HEK293 (cell line): ENCODE results near the gene FHL2.

Source experiments
- CTCF ChIP-seq: fragments of 450-650 bp; formaldehyde crosslinking; IDR thresholded peaks from 2 replicates; pipeline ENCODE4 v1.5.1; 2016; ENCODE audit warnings: missing biosample characterization, missing genetic modification characterization
- KLF16 ChIP-seq: fragments of 450-650 bp; formaldehyde crosslinking; IDR thresholded peaks from 2 replicates; pipeline ENCODE4 v1.5.1; 2017; ENCODE audit warnings: missing biosample characterization, missing genetic modification characterization
- PRDM6 ChIP-seq: fragments of 450-650 bp; formaldehyde crosslinking; IDR thresholded peaks from 2 replicates; pipeline ENCODE4 v1.5.1; 2017; ENCODE audit warnings: missing biosample characterization, missing genetic modification characterization
- SP7 ChIP-seq: fragments of 450-650 bp; formaldehyde crosslinking; IDR thresholded peaks from 2 replicates; pipeline ENCODE4 v1.5.1; 2016; ENCODE audit warnings: missing biosample characterization, missing genetic modification characterization
- ZNF174 ChIP-seq: fragments of 450-650 bp; formaldehyde crosslinking; IDR thresholded peaks from 2 replicates; pipeline ENCODE4 v1.5.0; 2017; ENCODE audit warnings: missing biosample characterization, mild to moderate bottlenecking, missing genetic modification characterization
- ZNF24 ChIP-seq: fragments of 450-650 bp; formaldehyde crosslinking; IDR thresholded peaks from 2 replicates; pipeline ENCODE4 v1.5.1; 2016; ENCODE audit warnings: missing biosample characterization, missing genetic modification characterization
- ZNF501 ChIP-seq: fragments of 450-650 bp; formaldehyde crosslinking; IDR thresholded peaks from 2 replicates; pipeline ENCODE4 v1.5.1; 2016; ENCODE audit warnings: missing biosample characterization, missing genetic modification characterization
- ZNF580 ChIP-seq: fragments of 450-650 bp; formaldehyde crosslinking; IDR thresholded peaks from 2 replicates; pipeline ENCODE4 v1.5.1; 2016; ENCODE audit warnings: missing biosample characterization, missing genetic modification characterization

- no peak for TF ChIP-seq CTCF (tag by site-specific recombination)
- no peak for TF ChIP-seq ZNF24 (tag by site-specific recombination)
- no peak for TF ChIP-seq ZNF501
- TF ChIP-seq ZNF580 (tag by site-specific recombination): no peak
- no peak for TF ChIP-seq KLF16 (tag by site-specific recombination)
- no peak for TF ChIP-seq PRDM6 (tag by site-specific recombination)
- TF ChIP-seq ZNF174 (tag by site-specific recombination): no peak
- no peak for TF ChIP-seq SP7 (tag by site-specific recombination)
Measured at GRCh38 chr2:105406221-105406620, 7.4 kb upstream of the FHL2 start.
